Astrocyte (in vitro differentiated cells and primary cell): ENCODE measurements around the gene MT1G. TPM values are rescaled to one million over a fixed set of nuclear protein-coding genes. Genes with fewer than 3 reads are reported as not detected.

Experiments
- DNase-seq: peaks from one replicate; pipeline ENCODE4 v3.0.0-alpha.2; 2010; ENCODE audit warnings: low read depth
- FAIRE-seq: peaks from 2 replicates; lab custom pipeline; 2011; peaks lifted over from hg19 to GRCh38; lab: Jason Lieb, UNC
- H2AFZ ChIP-seq: 2 replicates; pipeline ENCODE4 v1.6.0; 2012; ENCODE audit warnings: low read depth, low read length, inconsistent platforms
- H3K27ac ChIP-seq: 2 replicates; pipeline ENCODE4 v1.5.1; 2011; ENCODE audit warnings: low read depth, low read length, inconsistent platforms
- H3K27me3 ChIP-seq: 2 replicates; pipeline ENCODE4 v1.6.0; 2011; ENCODE audit warnings: low read length, inconsistent platforms; ENCODE audit not compliant: insufficient read depth
- H3K36me3 ChIP-seq: 2 replicates; pipeline ENCODE4 v1.5.1; 2011; ENCODE audit warnings: low read length, inconsistent platforms; ENCODE audit not compliant: insufficient read depth
- H3K4me1 ChIP-seq: 2 replicates; pipeline ENCODE4 v1.5.1; 2011; ENCODE audit warnings: low read length, inconsistent platforms; ENCODE audit not compliant: insufficient read depth
- H3K4me2 ChIP-seq: 2 replicates; pipeline ENCODE4 v1.6.0; 2012; ENCODE audit warnings: low read length, inconsistent platforms
- H3K4me3 ChIP-seq: 2 replicates; pipeline ENCODE4 v1.5.1; 2011; ENCODE audit warnings: low read depth, mild to moderate bottlenecking, low read length, inconsistent platforms; ENCODE audit not compliant: insufficient read depth
- H3K79me2 ChIP-seq: 2 replicates; pipeline ENCODE4 v1.6.0; 2012; ENCODE audit warnings: mild to moderate bottlenecking, low read length, inconsistent platforms; ENCODE audit not compliant: insufficient read depth
- H3K9ac ChIP-seq: 2 replicates; pipeline ENCODE4 v1.6.0; 2012; ENCODE audit warnings: mild to moderate bottlenecking, low read length, inconsistent platforms
- H3K9me3 ChIP-seq: 2 replicates; pipeline ENCODE4 v1.5.1; 2012; ENCODE audit warnings: low read depth, mild to moderate bottlenecking, low read length, inconsistent platforms; ENCODE audit not compliant: insufficient read depth
- H4K20me1 ChIP-seq: 2 replicates; pipeline ENCODE4 v1.6.0; 2012; ENCODE audit warnings: low read length, inconsistent platforms; ENCODE audit not compliant: insufficient read depth
- H3K27ac Mint-ChIP-seq: one replicate; pipeline ENCODE4 v1.8.0; 2021; ENCODE audit warnings: mild to moderate bottlenecking, mixed read lengths; ENCODE audit not compliant: unreplicated experiment
- H3K27me3 Mint-ChIP-seq: one replicate; pipeline ENCODE4 v1.8.0; 2021; ENCODE audit warnings: low read depth, mixed read lengths; ENCODE audit not compliant: unreplicated experiment
- H3K36me3 Mint-ChIP-seq: one replicate; pipeline ENCODE4 v1.8.0; 2021; ENCODE audit warnings: low read depth, mixed read lengths; ENCODE audit not compliant: unreplicated experiment
- H3K4me1 Mint-ChIP-seq: one replicate; pipeline ENCODE4 v1.8.0; 2021; ENCODE audit warnings: low read depth, mixed read lengths; ENCODE audit not compliant: unreplicated experiment
- H3K4me3 Mint-ChIP-seq: one replicate; pipeline ENCODE4 v1.8.0; 2021; ENCODE audit warnings: mild to moderate bottlenecking, moderate library complexity, mixed read lengths; ENCODE audit not compliant: unreplicated experiment
- H3K9me3 Mint-ChIP-seq: one replicate; pipeline ENCODE4 v1.8.0; 2021; ENCODE audit warnings: mild to moderate bottlenecking, mixed read lengths; ENCODE audit not compliant: unreplicated experiment
- EZH2 ChIP-seq: IDR thresholded peaks from 2 replicates; pipeline ENCODE4 v1.6.1; 2012; ENCODE audit warnings: mild to moderate bottlenecking, low read length, inconsistent platforms; ENCODE audit not compliant: insufficient read depth
- total RNA-seq: library from RNA; stranded (reverse); gene quantifications from 2 replicates; pipeline ENCODE4 v1.2.1, GENCODE V29; 2021
- TF ChIP-seq, protein P1 (sequence below): IDR thresholded peaks from 2 replicates; pipeline ENCODE4 v1.5.1; 2011; ENCODE audit warnings: low read depth, mild to moderate bottlenecking, inconsistent platforms, low read length, moderate library complexity; ENCODE audit not compliant: insufficient read depth

Gene MT1G
- total RNA-seq, 1 donor from 2014 or later: not detected

GRCh38 chr16:56684926-56685590 is 17.2 kb upstream of the MT1G start:
- no peaks in the 10 kb centered on the region for H3K36me3 ChIP-seq
- no peak overlapping the region for H3K4me3 ChIP-seq
- DNase-seq (no peak), FAIRE-seq (no peak)
- Mint-ChIP-seq H3K4me1 (peaks cover 3% of the 10 kb centered on the region), H3K27ac (no peak overlapping the region), H3K27me3 (peaks cover 37% of the 10 kb centered on the region), H3K36me3 (peaks cover 6% of the 10 kb centered on the region), H3K4me3 (no peak overlapping the region), H3K9me3 (peaks cover 22% of the 10 kb centered on the region)
- peaks cover 14% of the 10 kb centered on the region for H3K4me1 ChIP-seq
- TF ChIP-seq, protein P1, sequence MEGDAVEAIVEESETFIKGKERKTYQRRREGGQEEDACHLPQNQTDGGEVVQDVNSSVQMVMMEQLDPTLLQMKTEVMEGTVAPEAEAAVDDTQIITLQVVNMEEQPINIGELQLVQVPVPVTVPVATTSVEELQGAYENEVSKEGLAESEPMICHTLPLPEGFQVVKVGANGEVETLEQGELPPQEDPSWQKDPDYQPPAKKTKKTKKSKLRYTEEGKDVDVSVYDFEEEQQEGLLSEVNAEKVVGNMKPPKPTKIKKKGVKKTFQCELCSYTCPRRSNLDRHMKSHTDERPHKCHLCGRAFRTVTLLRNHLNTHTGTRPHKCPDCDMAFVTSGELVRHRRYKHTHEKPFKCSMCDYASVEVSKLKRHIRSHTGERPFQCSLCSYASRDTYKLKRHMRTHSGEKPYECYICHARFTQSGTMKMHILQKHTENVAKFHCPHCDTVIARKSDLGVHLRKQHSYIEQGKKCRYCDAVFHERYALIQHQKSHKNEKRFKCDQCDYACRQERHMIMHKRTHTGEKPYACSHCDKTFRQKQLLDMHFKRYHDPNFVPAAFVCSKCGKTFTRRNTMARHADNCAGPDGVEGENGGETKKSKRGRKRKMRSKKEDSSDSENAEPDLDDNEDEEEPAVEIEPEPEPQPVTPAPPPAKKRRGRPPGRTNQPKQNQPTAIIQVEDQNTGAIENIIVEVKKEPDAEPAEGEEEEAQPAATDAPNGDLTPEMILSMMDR: no peak
- no peaks in the 10 kb centered on the region for H4K20me1 ChIP-seq
- no peak overlapping the region for H3K27ac ChIP-seq
- no peak overlapping the region for H3K9ac ChIP-seq
- no peaks in the 10 kb centered on the region for H3K27me3 ChIP-seq
- H3K79me2 ChIP-seq: no peaks in the 10 kb centered on the region
- no peak overlapping the region for H3K4me2 ChIP-seq
- peaks cover 3% of the 10 kb centered on the region for H3K9me3 ChIP-seq
- H2AFZ ChIP-seq: no peak overlapping the region

GRCh38 chr16:56684256-56684925 is 16.5 kb upstream of the MT1G start:
- no peak overlapping the region for H3K9ac ChIP-seq
- peaks cover 3% of the 10 kb centered on the region for H3K36me3 Mint-ChIP-seq
- H3K4me2 ChIP-seq: no peak overlapping the region
- peaks cover 3% of the 10 kb centered on the region for H3K9me3 ChIP-seq
- no peak overlapping the region for H3K27ac ChIP-seq
- peaks cover 18% of the 10 kb centered on the region for H3K9me3 Mint-ChIP-seq
- H3K4me1 ChIP-seq: peaks cover 14% of the 10 kb centered on the region
- H3K27me3 ChIP-seq: no peaks in the 10 kb centered on the region
- no peak overlapping the region for H2AFZ ChIP-seq
- TF ChIP-seq, protein P1: no peak
- TF ChIP-seq EZH2: no peak
- no peak for FAIRE-seq
- peaks cover 3% of the 10 kb centered on the region for H3K4me1 Mint-ChIP-seq
- peaks cover 43% of the 10 kb centered on the region for H3K27me3 Mint-ChIP-seq
- no peaks in the 10 kb centered on the region for H4K20me1 ChIP-seq
- no peaks in the 10 kb centered on the region for H3K36me3 ChIP-seq
- no peaks in the 10 kb centered on the region for H3K79me2 ChIP-seq
- no peak overlapping the region for H3K27ac Mint-ChIP-seq
- H3K4me3 ChIP-seq: no peak overlapping the region
- H3K4me3 Mint-ChIP-seq: no peak overlapping the region
- no peak for DNase-seq
